GM23338 (cell line): Measurements from ENCODE around the gene ANO1. TPM values are rescaled to one million over a fixed set of nuclear protein-coding genes. Genes with fewer than 3 reads are reported as not detected.

Experiments used
- ATAC-seq: fragments of 200-7000 bp; cut with Tn5 transposase; 3 replicates; pipeline ENCODE4 v1.9.1; 2020
- DNase-seq: peaks from one replicate; pipeline ENCODE4 v3.0.0-alpha.2; 2015; ENCODE audit warnings: low spot score
- H2AFZ ChIP-seq: fragments of 200-600 bp; sonication (generic); 2 replicates; pipeline ENCODE4 v1.8.0; 2016; ENCODE audit warnings: antibody characterized with exemption, mild to moderate bottlenecking, moderate library complexity
- H3F3A ChIP-seq: fragments of 200-600 bp; sonication (generic); replicated peaks from 2 replicates; pipeline ENCODE4 v1.8.0; 2017; ENCODE audit warnings: antibody characterized with exemption, mixed run types, low read depth
- H3K27ac ChIP-seq: fragments of 200-600 bp; sonication (generic); 2 replicates; pipeline ENCODE4 v1.6.1; 2016; ENCODE audit warnings: low read depth
- H3K27me3 ChIP-seq: fragments of 200-600 bp; sonication (generic); 2 replicates; pipeline ENCODE4 v1.8.0; 2016; ENCODE audit warnings: mild to moderate bottlenecking, mixed run types, moderate library complexity; ENCODE audit not compliant: insufficient read depth
- H3K36me3 ChIP-seq: fragments of 200-600 bp; sonication (generic); 2 replicates; pipeline ENCODE4 v1.8.0; 2016; ENCODE audit warnings: mild to moderate bottlenecking; ENCODE audit not compliant: insufficient read depth
- H3K4me1 ChIP-seq: fragments of 200-600 bp; sonication (generic); 2 replicates; pipeline ENCODE4 v1.8.0; 2016; ENCODE audit warnings: mild to moderate bottlenecking, moderate library complexity; ENCODE audit not compliant: insufficient read depth
- H3K4me2 ChIP-seq: fragments of 200-600 bp; sonication (generic); 2 replicates; pipeline ENCODE4 v1.7.1; 2017; ENCODE audit warnings: mixed run types
- H3K4me3 ChIP-seq: fragments of 200-600 bp; sonication (generic); 2 replicates; pipeline ENCODE4 v1.6.1; 2016; ENCODE audit warnings: mixed run types
- H3K79me2 ChIP-seq: fragments of 200-600 bp; sonication (generic); replicated peaks from 2 replicates; pipeline ENCODE4 v1.8.0; 2017; ENCODE audit warnings: mild to moderate bottlenecking; ENCODE audit not compliant: insufficient read depth
- H3K9me2 ChIP-seq: fragments of 200-600 bp; sonication (generic); 2 replicates; pipeline ENCODE4 v1.8.0; 2017; ENCODE audit not compliant: insufficient read depth
- H4K20me1 ChIP-seq: fragments of 200-600 bp; sonication (generic); replicated peaks from 2 replicates; pipeline ENCODE4 v1.8.0; 2017; ENCODE audit warnings: mild to moderate bottlenecking; ENCODE audit not compliant: insufficient read depth
- H3K27ac Mint-ChIP-seq: 2 replicates; pipeline ENCODE4 v1.8.0; 2020; ENCODE audit warnings: inconsistent platforms, mild to moderate bottlenecking, moderate library complexity, mixed read lengths
- H3K27me3 Mint-ChIP-seq: 3 replicates; pipeline ENCODE4 v1.8.0; 2022; ENCODE audit warnings: low read depth, mild to moderate bottlenecking, moderate library complexity, mixed read lengths, inconsistent platforms; ENCODE audit not compliant: insufficient read depth, poor library complexity
- H3K36me3 Mint-ChIP-seq: 3 replicates; pipeline ENCODE4 v1.8.0; 2021; ENCODE audit warnings: low read depth, mild to moderate bottlenecking, inconsistent platforms, moderate library complexity, mixed read lengths
- H3K4me1 Mint-ChIP-seq: 3 replicates; pipeline ENCODE4 v1.8.0; 2020; ENCODE audit warnings: mild to moderate bottlenecking, inconsistent platforms, mixed read lengths
- H3K4me3 Mint-ChIP-seq: 3 replicates; pipeline ENCODE4 v1.8.0; 2021; ENCODE audit warnings: moderate library complexity, mild to moderate bottlenecking, inconsistent platforms, mixed read lengths
- H3K9me3 Mint-ChIP-seq: 3 replicates; pipeline ENCODE4 v1.8.0; 2020; ENCODE audit warnings: moderate library complexity, mild to moderate bottlenecking, inconsistent platforms, mixed read lengths
- CREB1 ChIP-seq: fragments of 250-450 bp; sonication (Bioruptor Pico); IDR thresholded peaks from 2 replicates; pipeline ENCODE4 v1.5.0; 2020; ENCODE audit warnings: low read depth, mild to moderate bottlenecking, moderate library complexity
- CTCF ChIP-seq, 2 experiments: fragments of 200-600 bp in 1 of 2; sonication (generic) in 1 of 2; conservative IDR thresholded peaks; 2 replicates each; pipeline versions ENCODE4 v1.5.1 to v1.6.1; 2016 to 2017; ENCODE audit warnings: antibody characterized with exemption in 2 of 2, low read depth in 2 of 2, mild to moderate bottlenecking in 2 of 2, moderate library complexity in 1 of 2
- EZH2 ChIP-seq: fragments of 200-600 bp; sonication (generic); IDR thresholded peaks from one replicate; pipeline ENCODE4 v1.8.0; 2017; ENCODE audit warnings: antibody characterized with exemption, mild to moderate bottlenecking, low read depth; ENCODE audit not compliant: unreplicated experiment
- EZH2phosphoT487 ChIP-seq: fragments of 200-600 bp; sonication (generic); IDR thresholded peaks from one replicate; pipeline ENCODE4 v1.8.1; 2018; ENCODE audit warnings: antibody characterized with exemption; ENCODE audit not compliant: unreplicated experiment
- JUNB ChIP-seq: IDR thresholded peaks from one replicate; pipeline ENCODE4 v1.6.1; 2016; ENCODE audit warnings: antibody characterized with exemption; ENCODE audit not compliant: unreplicated experiment
- NANOG ChIP-seq: IDR thresholded peaks from 2 replicates; pipeline ENCODE4 v1.6.1; 2016; ENCODE audit warnings: antibody characterized with exemption, borderline replicate concordance
- REST ChIP-seq: IDR thresholded peaks from one replicate; pipeline ENCODE4 v1.6.1; 2018; ENCODE audit warnings: antibody characterized with exemption; ENCODE audit not compliant: unreplicated experiment
- ZNF114 ChIP-seq: fragments of 250-450 bp; sonication (Bioruptor Pico); IDR thresholded peaks from 2 replicates; pipeline ENCODE4 v1.5.0; 2020; ENCODE audit warnings: mild to moderate bottlenecking, moderate library complexity
- ZNF331 ChIP-seq: fragments of 250-450 bp; sonication (Bioruptor Pico); IDR thresholded peaks from 2 replicates; pipeline ENCODE4 v1.5.0; 2020; ENCODE audit warnings: low read depth, mild to moderate bottlenecking, moderate library complexity
- polyA plus RNA-seq: library from polyadenylated mRNA; unstranded; fragments of >200 nt; fragmentation: Nextera tagmentation; extraction: Ambion mirVana; gene quantifications from 2 replicates; pipeline ENCODE4 v1.2.1, GENCODE V29; 2016
- total RNA-seq: library from RNA; depleted of rRNA; stranded (reverse); fragments of >200 nt; shearing (Covaris generic); gene quantifications from 2 replicates; pipeline ENCODE4 v1.2.3, GENCODE V29; 2014

The ANO1 gene
- total and polyA plus RNA-seq, 2 experiments from 2014 or later, result 1.4 to 3.4 TPM

- Histone ChIP-seq H2AFZ (no peak overlapping the region), H3K36me3 (no peaks in the 10 kb centered on the region), H3K4me3 (no peak overlapping the region), H3K4me2 (no peak overlapping the region), H3K27ac (no peak overlapping the region), H3K27me3 (no peaks in the 10 kb centered on the region), H3K9me2 (no peaks in the 10 kb centered on the region), H4K20me1 (no peaks in the 10 kb centered on the region), H3F3A (no peaks in the 10 kb centered on the region), H3K4me1 (no peaks in the 10 kb centered on the region), H3K79me2 (no peaks in the 10 kb centered on the region)
- ATAC-seq, result no peak
- DNase-seq, result no peak
- Mint-ChIP-seq H3K9me3 (no peaks in the 10 kb centered on the region), H3K36me3 (no peaks in the 10 kb centered on the region), H3K27ac (no peak overlapping the region), H3K4me1 (peaks cover 4% of the 10 kb centered on the region; the same call in 2 of the 3 replicates), H3K4me3 (no peak overlapping the region), H3K27me3 (peaks cover 13% of the 10 kb centered on the region)
- no peak for TF ChIP-seq EZH2phosphoT487
These were observed 102.8 kb downstream of the ANO1 start for GRCh38 chr11:70180906-70181305.

- H3K27ac ChIP-seq, result no peak overlapping the region
- H4K20me1 ChIP-seq, result no peaks in the 10 kb centered on the region
- H3K79me2 ChIP-seq, result no peaks in the 10 kb centered on the region
- Mint-ChIP-seq H3K4me3 (no peak overlapping the region), H3K27me3 (peaks cover 13% of the 10 kb centered on the region), H3K27ac (no peak overlapping the region), H3K4me1 (no peaks in the 10 kb centered on the region), H3K9me3 (no peaks in the 10 kb centered on the region), H3K36me3 (no peaks in the 10 kb centered on the region)
- no peaks in the 10 kb centered on the region for H3K36me3 ChIP-seq
- ATAC-seq, result no peak
- H3K4me3 ChIP-seq, result no peak overlapping the region
- H3K9me2 ChIP-seq, result no peaks in the 10 kb centered on the region
- TF ChIP-seq NANOG, result no peak
- no peak for TF ChIP-seq CTCF (conservative IDR thresholded peaks at IDR 0.05; ENCODE audit: low read depth in 2 of 2)
- no peak overlapping the region for H3K4me2 ChIP-seq
- H3F3A ChIP-seq, result no peaks in the 10 kb centered on the region
- H2AFZ ChIP-seq, result no peak overlapping the region
- H3K4me1 ChIP-seq, result no peaks in the 10 kb centered on the region
- DNase-seq, result no peak
- no peaks in the 10 kb centered on the region for H3K27me3 ChIP-seq
These were observed 104.1 kb downstream of the ANO1 start for GRCh38 chr11:70182266-70182665.

- TF ChIP-seq EZH2 (no peak), EZH2phosphoT487 (no peak), REST (no peak), ZNF331 (CRISPR knock-in tag) (no peak), CREB1 (CRISPR knock-in tag) (no peak), CTCF (conservative IDR thresholded peaks at IDR 0.05; ENCODE audit: low read depth in 2 of 2) (no peak), JUNB (no peak), ZNF114 (CRISPR knock-in tag) (no peak), NANOG (no peak)
- Histone ChIP-seq H3K27me3 (no peaks in the 10 kb centered on the region), H3K4me2 (no peak overlapping the region), H3K4me3 (no peak overlapping the region), H4K20me1 (no peaks in the 10 kb centered on the region), H2AFZ (no peak overlapping the region), H3F3A (no peaks in the 10 kb centered on the region), H3K79me2 (no peaks in the 10 kb centered on the region), H3K36me3 (no peaks in the 10 kb centered on the region), H3K27ac (no peak overlapping the region), H3K4me1 (no peaks in the 10 kb centered on the region), H3K9me2 (no peaks in the 10 kb centered on the region)
- Mint-ChIP-seq H3K4me1 (no peaks in the 10 kb centered on the region), H3K36me3 (no peaks in the 10 kb centered on the region), H3K27me3 (peaks cover 13% of the 10 kb centered on the region), H3K27ac (no peak overlapping the region), H3K4me3 (no peak overlapping the region), H3K9me3 (no peaks in the 10 kb centered on the region)
- ATAC-seq, result no peak
- DNase-seq, result no peak
These were observed 104.9 kb downstream of the ANO1 start for GRCh38 chr11:70183032-70183431.
